Common myeloid progenitor, CD34-positive (primary cell): ENCODE data around the gene SERTAD2.

Experiments
- CTCF ChIA-PET: fragments of 350-600 bp; sonication (Branson Sonifier 250); formaldehyde crosslinking; loops from one replicate; lab custom pipeline; 2021; ENCODE audit warnings: antibody characterized with exemption; lab: Charles Lee
- POLR2A ChIA-PET: fragments of 350-600 bp; sonication (Branson Sonifier 250); formaldehyde crosslinking; loops from one replicate; lab custom pipeline; 2021; ENCODE audit warnings: antibody characterized with exemption; lab: Charles Lee
- DNase-seq, 3 donors: peaks; one replicate each; pipeline versions ENCODE4 v3.0.0 to v3.0.0-alpha.2; 2013
- H3K27ac ChIP-seq, 2 experiments: 1 replicate in 1 of 2; 2 replicates in 1 of 2; pipeline ENCODE4 v1.7.0; 2013; ENCODE audit warnings: inconsistent platforms in 2 of 2, low read length in 2 of 2, mild to moderate bottlenecking in 2 of 2, low read depth in 1 of 2, moderate library complexity in 1 of 2; ENCODE audit not compliant: severe bottlenecking in 2 of 2, insufficient read depth in 1 of 2, poor library complexity in 1 of 2
- H3K27me3 ChIP-seq, 5 experiments: replicated peaks in 2 of 5; 1 replicate in 3 of 5; 2 replicates in 2 of 5; pipeline versions ENCODE4 v1.6.1 to v1.7.0; 2013; ENCODE audit warnings: low read length in 4 of 5, mild to moderate bottlenecking in 2 of 5, moderate library complexity in 2 of 5, inconsistent platforms in 1 of 5; ENCODE audit not compliant: insufficient read depth in 5 of 5, control insufficient read depth in 4 of 5
- H3K36me3 ChIP-seq, 4 experiments: 1 replicate in 2 of 4; 2 replicates in 2 of 4; pipeline versions ENCODE4 v1.6.1 to v1.7.0; 2013; ENCODE audit warnings: low read length in 3 of 4, control low read depth in 1 of 4, mild to moderate bottlenecking in 1 of 4; ENCODE audit not compliant: control insufficient read depth in 4 of 4, insufficient read depth in 4 of 4
- H3K4me1 ChIP-seq, 4 experiments: 1 replicate in 3 of 4; 2 replicates in 1 of 4; pipeline versions ENCODE4 v1.6.1 to v1.7.1; 2013; ENCODE audit warnings: low read length in 3 of 4, mild to moderate bottlenecking in 3 of 4, control low read depth in 1 of 4, inconsistent platforms in 1 of 4, moderate library complexity in 1 of 4; ENCODE audit not compliant: control insufficient read depth in 4 of 4, insufficient read depth in 4 of 4; ENCODE audit errors: control extremely low read depth in 1 of 4
- H3K4me3 ChIP-seq, 7 experiments: 1 replicate in 4 of 7; 2 replicates in 3 of 7; pipeline versions ENCODE4 v1.5.1 to v1.7.0; 2013; ENCODE audit warnings: mild to moderate bottlenecking in 7 of 7, low read length in 6 of 7, moderate library complexity in 6 of 7, inconsistent platforms in 2 of 7, low read depth in 2 of 7, control low read depth in 1 of 7; ENCODE audit not compliant: insufficient read depth in 4 of 7, control insufficient read depth in 1 of 7; ENCODE audit errors: extremely low read depth in 1 of 7
- H3K9me3 ChIP-seq, 5 experiments: 1 replicate in 4 of 5; 2 replicates in 1 of 5; pipeline versions ENCODE4 v1.6.1 to v1.7.1; 2013; ENCODE audit warnings: low read length in 4 of 5, mild to moderate bottlenecking in 2 of 5, inconsistent platforms in 1 of 5, low read depth in 1 of 5, moderate library complexity in 1 of 5; ENCODE audit not compliant: control insufficient read depth in 4 of 5, insufficient read depth in 2 of 5; ENCODE audit errors: control extremely low read depth in 1 of 5
- WGBS: methylation state at CpG from one replicate; pipeline ENCODE4 v1.1.5; 2013; ENCODE audit not compliant: insufficient coverage; 5-methylcytosine and 5-hydroxymethylcytosine counted together

Gene SERTAD2

GRCh38 chr2:64622443-64623241 lies 31.1 kb downstream of the SERTAD2 start:
- Histone ChIP-seq H3K4me1 (peaks cover 0 to 7% (median 5%) of the 10 kb centered on the region in 4 experiments), H3K27me3 (no peaks in the 10 kb centered on the region), H3K9me3 (no peaks in the 10 kb centered on the region), H3K36me3 (no peaks in the 10 kb centered on the region), H3K4me3 (no peak overlapping the region), H3K27ac (no peak overlapping the region)
- ChIA-PET POLR2A (no interaction called here), CTCF (interaction anchor here (0.9 to 1.3 kb wide), 3 partner anchors 9 to 190 kb away, joined by 3 to 4 read pairs (median 3); no protein-coding TSS in a partner anchor)
- no peak for DNase-seq
- 88% methylated on average over 10 of the region's 13 CpGs for WGBS

DNA sequence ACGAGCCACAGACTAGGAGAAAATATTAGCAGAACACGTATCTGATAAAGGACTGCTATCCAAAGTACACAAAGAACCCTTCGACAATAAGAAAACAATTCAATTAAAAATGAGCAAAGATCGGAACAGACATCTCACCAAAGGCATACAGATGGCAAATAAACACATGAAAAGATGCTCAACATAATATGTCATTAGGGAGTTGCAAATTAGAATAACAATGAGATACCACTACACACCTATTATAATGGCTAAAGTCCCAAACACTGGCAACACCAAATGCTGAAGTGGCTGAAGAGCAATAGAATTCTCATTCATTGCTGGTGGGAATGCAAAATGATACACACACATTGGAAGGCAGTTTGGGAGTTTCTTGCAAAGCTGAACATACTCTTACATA lies 33.1 kb downstream of the SERTAD2 start:
- no peaks in the 10 kb centered on the region for H3K36me3 ChIP-seq
- ChIA-PET CTCF (interaction anchor here (1.2 to 2.1 kb wide), 2 partner anchors 9 to 34 kb away, joined by 5 to 6 read pairs; no protein-coding TSS in a partner anchor), POLR2A (no interaction called here)
- no peak for DNase-seq
- WGBS = 93% methylated on average over 3 of the region's 4 CpGs
- H3K4me1 ChIP-seq = peaks cover 5 to 23% (median 16%) of the 10 kb centered on the region in 4 experiments
- H3K27me3 ChIP-seq = no peaks in the 10 kb centered on the region
- H3K4me3 ChIP-seq = no peak overlapping the region
- H3K27ac ChIP-seq = no peak overlapping the region
- no peaks in the 10 kb centered on the region for H3K9me3 ChIP-seq

DNA sequence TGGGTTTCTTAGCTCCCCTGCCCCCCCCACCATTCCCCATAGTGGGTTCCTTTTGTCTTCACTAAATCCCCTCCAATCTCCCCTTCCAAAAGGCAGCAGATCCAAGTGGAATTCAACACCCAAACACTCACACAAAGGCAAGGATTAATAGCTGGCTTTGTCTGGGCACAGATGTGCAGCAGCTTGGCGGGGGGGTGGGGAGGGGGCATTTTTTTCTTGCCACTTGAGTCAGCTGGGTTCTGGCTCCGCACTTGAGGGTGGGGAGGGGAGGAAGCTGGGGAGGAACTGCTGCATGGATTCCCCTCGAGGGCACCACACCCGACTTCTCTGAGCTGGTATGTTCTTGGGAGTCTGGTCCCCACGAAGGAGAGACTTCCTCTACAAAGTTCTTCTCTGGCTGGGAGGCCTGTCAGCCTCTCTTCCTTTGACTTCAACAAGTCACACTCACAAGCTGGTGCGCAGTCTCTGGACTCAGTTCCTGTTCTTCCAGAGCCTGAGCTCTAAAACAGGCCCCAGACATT lies 36.0 kb downstream of the SERTAD2 start:
- H3K4me1 ChIP-seq = peaks cover 5 to 31% (median 16%) of the 10 kb centered on the region in 4 experiments
- no peaks in the 10 kb centered on the region for H3K9me3 ChIP-seq
- no peaks in the 10 kb centered on the region for H3K27me3 ChIP-seq
- ChIA-PET CTCF (interaction anchor here (1.2 to 6.7 kb wide), 9 partner anchors 10 to 374 kb away, joined by 3 to 44 read pairs (median 7); no protein-coding TSS in a partner anchor), POLR2A (interaction anchor here (0.6 to 1.2 kb wide), 2 partner anchors 10 to 12 kb away, joined by 3 read pairs; no protein-coding TSS in a partner anchor)
- DNase-seq = peak in 2 of 3 donors; percentile 54 to 59
- H3K36me3 ChIP-seq = no peaks in the 10 kb centered on the region
- 3% methylated on average over 3 of the region's 6 CpGs for WGBS
- no peak overlapping the region for H3K4me3 ChIP-seq
- H3K27ac ChIP-seq = no peak overlapping the region

DNA sequence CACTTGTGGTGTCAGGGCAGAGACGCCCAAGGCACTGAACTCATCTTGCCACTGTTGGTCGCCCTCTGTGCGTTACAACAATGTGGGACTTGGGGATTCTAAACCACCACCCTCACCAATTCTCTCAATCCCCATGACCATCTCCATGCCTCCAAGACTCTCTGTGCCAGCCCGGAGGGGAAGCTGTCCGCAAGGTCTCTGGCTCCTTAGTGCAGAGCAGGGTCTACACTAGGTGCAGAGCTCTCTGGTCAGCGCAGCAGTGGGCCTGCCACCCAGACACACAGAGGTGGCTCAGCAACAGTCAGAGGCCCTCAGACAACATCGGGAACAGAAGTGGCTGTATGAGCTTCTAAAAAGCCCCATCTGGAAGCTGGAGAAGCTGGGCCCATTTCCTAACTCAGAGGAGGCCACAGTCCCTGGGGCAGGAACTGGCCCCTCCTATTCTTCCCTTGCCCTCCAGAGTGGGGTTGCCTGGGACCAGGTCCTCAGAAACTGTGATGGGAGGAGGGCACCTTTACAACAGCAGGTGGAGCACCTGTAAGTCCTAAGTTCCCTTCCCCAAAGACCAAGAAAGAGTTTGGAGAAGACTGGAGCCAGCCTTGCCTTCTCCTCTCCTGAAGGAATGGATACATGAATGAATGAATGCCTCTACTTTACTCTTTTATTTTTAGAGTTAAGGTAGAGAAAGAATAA lies 37.7 kb downstream of the SERTAD2 start:
- Histone ChIP-seq H3K27me3 (no peaks in the 10 kb centered on the region), H3K4me3 (no peak overlapping the region), H3K4me1 (peaks cover 5 to 31% (median 16%) of the 10 kb centered on the region in 4 experiments), H3K36me3 (no peaks in the 10 kb centered on the region), H3K9me3 (no peaks in the 10 kb centered on the region), H3K27ac (no peak overlapping the region)
- CTCF ChIA-PET = interaction anchor here (1.0 to 6.7 kb wide), 16 partner anchors 9 to 376 kb away, joined by 3 to 44 read pairs (median 5); no protein-coding TSS in a partner anchor
- 98% methylated on average over 5 of the region's 7 CpGs for WGBS
- POLR2A ChIA-PET = interaction anchor here (1.1 kb wide), 1 partner anchor 7 kb away, joined by 3 read pairs; no protein-coding TSS in a partner anchor
- DNase-seq = no peak

DNA sequence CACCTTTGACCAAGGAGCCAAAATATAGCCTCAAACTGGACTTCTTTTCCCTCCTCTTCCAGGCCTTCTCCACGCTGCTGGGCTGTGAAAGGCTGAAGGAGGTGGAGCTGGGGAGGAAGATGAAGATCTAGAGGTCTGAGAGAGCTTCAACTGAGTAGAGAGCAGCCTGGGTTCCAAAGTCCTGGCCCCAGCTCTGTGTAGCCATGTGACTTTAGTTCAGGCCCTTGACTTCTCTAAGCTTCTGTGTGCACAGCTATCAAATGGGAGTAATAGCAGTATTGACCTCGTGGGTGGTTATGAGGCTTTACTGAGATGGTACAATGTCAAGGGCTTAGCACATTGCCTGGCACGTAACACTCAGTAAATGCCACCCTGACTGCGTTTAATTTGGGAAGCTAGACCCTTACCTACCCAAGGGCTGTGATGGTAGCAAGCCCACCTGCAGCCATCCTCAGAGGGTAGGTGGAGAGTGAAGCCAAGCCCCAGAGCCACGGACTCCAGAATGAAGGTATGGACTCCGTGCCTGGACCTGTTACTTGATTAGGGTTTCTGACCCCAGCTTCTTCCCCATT lies 38.4 kb downstream of the SERTAD2 start:
- Histone ChIP-seq H3K4me1 (peaks cover 5 to 31% (median 16%) of the 10 kb centered on the region in 4 experiments), H3K4me3 (no peak overlapping the region), H3K36me3 (no peaks in the 10 kb centered on the region), H3K27me3 (no peaks in the 10 kb centered on the region), H3K9me3 (no peaks in the 10 kb centered on the region), H3K27ac (no peak overlapping the region)
- 100% methylated on average over 4 of the region's 6 CpGs for WGBS
- ChIA-PET CTCF (interaction anchor here (0.7 to 6.7 kb wide), 8 partner anchors 8 to 252 kb away, joined by 3 to 44 read pairs (median 8); no protein-coding TSS in a partner anchor), POLR2A (no interaction called here)
- DNase-seq = no peak

- POLR2A ChIA-PET = no interaction called here
- Histone ChIP-seq H3K4me1 (peaks cover 9 to 41% (median 28%) of the 10 kb centered on the region in 4 experiments), H3K27me3 (no peaks in the 10 kb centered on the region), H3K9me3 (no peaks in the 10 kb centered on the region), H3K36me3 (no peaks in the 10 kb centered on the region), H3K4me3 (no peak overlapping the region), H3K27ac (no peak overlapping the region)
- CTCF ChIA-PET = interaction anchor here (0.6 to 1.0 kb wide), 3 partner anchors 21 to 238 kb away, joined by 3 read pairs; no protein-coding TSS in a partner anchor
- WGBS = 80% methylated on average over 1 of the region's 7 CpGs
- DNase-seq = no peak
These were observed 40.4 kb downstream of the SERTAD2 start for GRCh38 chr2:64613276-64613675.
